Measurements from ENCODE around the gene PJA1. TPM values are rescaled to one million over a fixed set of nuclear protein-coding genes. Genes with fewer than 3 reads are reported as not detected.

PJA1 gene
- polyA plus RNA-seq (2013, experiment 1 of 2) = 43.3 TPM
- polyA plus RNA-seq (2013, experiment 2 of 2) = 50.7 TPM

- H3K4me1 ChIP-seq (ENCODE audit: insufficient read depth, low read length) = peaks cover 4% of the 10 kb centered on the region; the same call in 1 of the 2 replicates
- peak within 1 kb of the TSS; percentile 86 for H3K4me3 ChIP-seq (ENCODE audit: low read length)
- H3K36me3 ChIP-seq (ENCODE audit: insufficient read depth, low read length) = peaks cover 21% of the 10 kb centered on the region
- H3K27ac ChIP-seq (ENCODE audit: low read depth, low read length) = 0 out of 2 replicates have a peak within 1 kb of the TSS, but pooled peaks have one; percentile 49
- under 1% methylated on average over 47 of the region's 48 CpGs for WGBS
- H3K27me3 ChIP-seq (ENCODE audit: insufficient read depth, low read length) = no peaks in the 10 kb centered on the region
- no peaks in the 10 kb centered on the region for H3K9me3 ChIP-seq (ENCODE audit: insufficient read depth, low read depth, low read length)
- H3K9ac ChIP-seq (ENCODE audit: low read depth, low read length) = peak within 1 kb of the TSS; percentile 60
Observed at GRCh38 chrX:69165087-69165651, at the start of gene PJA1. TSS of gene PJA1 (minus strand) at chrX:69165453. CDS start at chrX:69163073, 2,380 bp downstream.

- WGBS = 91% methylated on average over 5 of the region's 5 CpGs
- no peaks in the 10 kb centered on the region for H3K9me3 ChIP-seq (ENCODE audit: insufficient read depth, low read depth, low read length)
- no peak overlapping the region for H3K4me3 ChIP-seq (ENCODE audit: low read length)
- H3K27ac ChIP-seq (ENCODE audit: low read depth, low read length) = no peak overlapping the region
- H3K4me1 ChIP-seq (ENCODE audit: insufficient read depth, low read length) = no peaks in the 10 kb centered on the region
- H3K36me3 ChIP-seq (ENCODE audit: insufficient read depth, low read length) = no peaks in the 10 kb centered on the region
- no peaks in the 10 kb centered on the region; the same call in 1 of the 2 replicates for H3K27me3 ChIP-seq (ENCODE audit: insufficient read depth, low read length)
- H3K9ac ChIP-seq (ENCODE audit: low read depth, low read length) = no peak overlapping the region
Observed at GRCh38 chrX:69214463-69214862, 49.2 kb upstream of the PJA1 start.

DNA sequence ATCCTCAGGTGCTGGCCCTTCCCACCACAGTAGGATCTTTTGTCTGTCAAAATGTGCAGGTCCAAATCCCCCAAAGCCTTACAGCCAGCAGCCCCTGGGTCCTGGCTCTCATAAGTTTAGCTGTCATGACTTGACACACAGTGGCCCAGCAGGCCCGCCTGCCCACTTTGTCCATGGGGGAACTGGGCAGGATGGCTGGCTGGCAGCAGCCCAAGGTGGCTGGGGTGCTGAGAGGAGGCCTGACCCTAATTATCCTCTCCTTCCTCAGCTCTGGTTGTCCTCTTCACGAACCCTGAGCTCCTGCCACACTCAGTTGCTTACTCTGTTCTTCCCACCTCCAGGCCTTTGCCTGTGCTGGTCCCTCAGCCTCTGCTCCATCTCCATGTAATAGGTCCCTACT, 46.4 kb upstream of the PJA1 start:
- 89% methylated on average over 2 of the region's 2 CpGs for WGBS
- H3K4me1 ChIP-seq (ENCODE audit: insufficient read depth, low read length) = no peaks in the 10 kb centered on the region
- no peaks in the 10 kb centered on the region for H3K27me3 ChIP-seq (ENCODE audit: insufficient read depth, low read length)
- no peak overlapping the region for H3K4me3 ChIP-seq (ENCODE audit: low read length)
- no peak overlapping the region for H3K27ac ChIP-seq (ENCODE audit: low read depth, low read length)
- no peak overlapping the region for H3K9ac ChIP-seq (ENCODE audit: low read depth, low read length)
- no peaks in the 10 kb centered on the region for H3K9me3 ChIP-seq (ENCODE audit: insufficient read depth, low read depth, low read length)
- H3K36me3 ChIP-seq (ENCODE audit: insufficient read depth, low read length) = no peaks in the 10 kb centered on the region

DNA sequence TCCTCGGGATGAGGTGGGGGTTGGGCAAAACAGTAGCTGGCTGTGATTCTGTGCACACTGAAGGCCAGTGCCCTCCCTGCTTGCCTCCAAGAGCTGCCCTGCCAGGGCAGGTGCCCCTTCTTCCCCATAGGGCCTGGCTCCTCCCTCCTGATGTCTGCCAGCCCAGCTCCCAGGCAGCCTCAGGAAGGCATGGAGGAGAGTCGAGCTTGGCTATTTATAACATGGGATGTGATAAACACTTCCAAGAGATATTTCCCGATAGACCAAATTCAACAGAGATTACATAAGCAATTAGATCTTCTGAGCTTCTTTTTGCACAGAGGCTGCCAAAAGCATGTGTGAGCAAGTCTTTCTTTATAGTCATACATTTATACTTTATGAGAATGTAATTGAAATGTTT, 45.3 kb upstream of the PJA1 start:
- no peaks in the 10 kb centered on the region for H3K27me3 ChIP-seq (ENCODE audit: insufficient read depth, low read length)
- 97% methylated on average over 3 of the region's 3 CpGs for WGBS

GRCh38 chrX:69207216-69207615, 42.0 kb upstream of the PJA1 start:
- Histone ChIP-seq H3K9ac (ENCODE audit: low read depth, low read length) (no peak overlapping the region), H3K4me3 (ENCODE audit: low read length) (no peak overlapping the region), H3K4me1 (ENCODE audit: insufficient read depth, low read length) (no peaks in the 10 kb centered on the region), H3K9me3 (ENCODE audit: insufficient read depth, low read depth, low read length) (no peaks in the 10 kb centered on the region), H3K27me3 (ENCODE audit: insufficient read depth, low read length) (no peaks in the 10 kb centered on the region), H3K36me3 (ENCODE audit: insufficient read depth, low read length) (no peaks in the 10 kb centered on the region), H3K27ac (ENCODE audit: low read depth, low read length) (no peak overlapping the region)
- WGBS = 90% methylated on average over 3 of the region's 3 CpGs

More for the DNA sequence above, 45.3 kb upstream of the PJA1 start:
- Histone ChIP-seq H3K27ac (ENCODE audit: low read depth, low read length) (no peak overlapping the region), H3K4me1 (ENCODE audit: insufficient read depth, low read length) (no peaks in the 10 kb centered on the region), H3K36me3 (ENCODE audit: insufficient read depth, low read length) (no peaks in the 10 kb centered on the region), H3K4me3 (ENCODE audit: low read length) (no peak overlapping the region), H3K9me3 (ENCODE audit: insufficient read depth, low read depth, low read length) (no peaks in the 10 kb centered on the region), H3K9ac (ENCODE audit: low read depth, low read length) (no peak overlapping the region)

DNA sequence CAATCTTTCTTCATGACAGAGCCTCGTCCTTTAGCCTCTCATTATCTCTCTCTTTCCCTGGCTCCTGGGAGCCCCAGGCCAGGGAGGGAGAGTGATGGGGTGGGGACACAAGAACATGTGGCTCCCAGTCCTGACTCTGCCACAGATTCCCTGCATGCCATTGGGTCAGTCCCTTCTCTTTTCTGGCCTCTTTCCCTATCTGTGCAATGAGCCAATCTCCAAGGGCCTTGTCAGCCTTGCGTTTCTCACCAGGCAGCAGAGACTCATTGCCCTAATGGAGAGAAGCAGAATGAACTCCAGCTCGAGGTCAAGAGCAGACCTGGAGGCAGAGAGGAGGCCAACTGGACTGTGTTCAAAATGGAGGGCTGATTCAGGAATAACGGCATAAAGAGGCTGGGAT, 38.4 kb upstream of the PJA1 start:
- H3K9me3 ChIP-seq (ENCODE audit: insufficient read depth, low read depth, low read length) = no peaks in the 10 kb centered on the region
- H3K27me3 ChIP-seq (ENCODE audit: insufficient read depth, low read length) = no peaks in the 10 kb centered on the region
- H3K36me3 ChIP-seq (ENCODE audit: insufficient read depth, low read length) = no peaks in the 10 kb centered on the region
- H3K9ac ChIP-seq (ENCODE audit: low read depth, low read length) = no peak overlapping the region
- no peaks in the 10 kb centered on the region for H3K4me1 ChIP-seq (ENCODE audit: insufficient read depth, low read length)
- H3K4me3 ChIP-seq (ENCODE audit: low read length) = no peak overlapping the region
- 93% methylated on average over 3 of the region's 4 CpGs for WGBS
- no peak overlapping the region for H3K27ac ChIP-seq (ENCODE audit: low read depth, low read length)

GRCh38 chrX:69197690-69198089, 32.4 kb upstream of the PJA1 start:
- Histone ChIP-seq H3K9ac (ENCODE audit: low read depth, low read length) (no peak overlapping the region), H3K9me3 (ENCODE audit: insufficient read depth, low read depth, low read length) (no peaks in the 10 kb centered on the region), H3K27me3 (ENCODE audit: insufficient read depth, low read length) (no peaks in the 10 kb centered on the region), H3K4me3 (ENCODE audit: low read length) (no peak overlapping the region), H3K27ac (ENCODE audit: low read depth, low read length) (no peak overlapping the region), H3K4me1 (ENCODE audit: insufficient read depth, low read length) (no peaks in the 10 kb centered on the region), H3K36me3 (ENCODE audit: insufficient read depth, low read length) (no peaks in the 10 kb centered on the region)
- WGBS = 55% methylated on average over 1 of the region's 1 CpG

- Histone ChIP-seq H3K4me3 (ENCODE audit: low read length) (no peak overlapping the region), H3K36me3 (ENCODE audit: insufficient read depth, low read length) (no peaks in the 10 kb centered on the region), H3K4me1 (ENCODE audit: insufficient read depth, low read length) (no peaks in the 10 kb centered on the region), H3K9ac (ENCODE audit: low read depth, low read length) (no peak overlapping the region), H3K27me3 (ENCODE audit: insufficient read depth, low read length) (no peaks in the 10 kb centered on the region), H3K27ac (ENCODE audit: low read depth, low read length) (no peak overlapping the region), H3K9me3 (ENCODE audit: insufficient read depth, low read depth, low read length) (no peaks in the 10 kb centered on the region)
- 83% methylated on average over 3 of the region's 3 CpGs for WGBS
Observed at GRCh38 chrX:69196666-69197065, 31.4 kb upstream of the PJA1 start.

DNA sequence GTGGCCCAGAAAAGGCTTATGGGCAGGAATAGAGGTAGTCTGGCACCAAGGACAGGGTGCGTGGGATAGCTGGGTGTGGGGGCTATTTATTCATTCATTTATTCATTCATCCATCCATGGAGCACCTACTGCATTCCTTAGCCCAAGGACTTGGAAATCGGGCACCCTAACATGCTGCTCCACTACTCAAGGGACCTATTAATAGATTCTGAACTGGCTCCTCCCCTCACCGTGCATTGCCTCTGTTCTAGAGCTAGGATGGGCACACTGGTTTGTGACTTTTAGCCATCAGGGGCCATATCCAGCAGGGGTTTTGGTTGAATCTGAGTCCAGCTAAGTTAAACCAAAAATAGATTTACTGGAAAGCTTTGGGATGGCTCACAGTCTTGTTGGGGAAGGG, 30.6 kb upstream of the PJA1 start:
- no peaks in the 10 kb centered on the region for H3K27me3 ChIP-seq (ENCODE audit: insufficient read depth, low read length)

GRCh38 chrX:69195192-69195591, 29.9 kb upstream of the PJA1 start:
- 87% methylated on average over 9 of the region's 10 CpGs for WGBS
- H3K4me3 ChIP-seq (ENCODE audit: low read length) = no peak overlapping the region
- no peaks in the 10 kb centered on the region for H3K36me3 ChIP-seq (ENCODE audit: insufficient read depth, low read length)
- H3K9ac ChIP-seq (ENCODE audit: low read depth, low read length) = no peak overlapping the region
- H3K9me3 ChIP-seq (ENCODE audit: insufficient read depth, low read depth, low read length) = no peaks in the 10 kb centered on the region
- no peak overlapping the region for H3K27ac ChIP-seq (ENCODE audit: low read depth, low read length)
- H3K27me3 ChIP-seq (ENCODE audit: insufficient read depth, low read length) = no peaks in the 10 kb centered on the region
- H3K4me1 ChIP-seq (ENCODE audit: insufficient read depth, low read length) = no peaks in the 10 kb centered on the region

More for the DNA sequence above, 30.6 kb upstream of the PJA1 start:
- H3K27ac ChIP-seq (ENCODE audit: low read depth, low read length) = no peak overlapping the region
- H3K9me3 ChIP-seq (ENCODE audit: insufficient read depth, low read depth, low read length) = no peaks in the 10 kb centered on the region
- no peak overlapping the region for H3K4me3 ChIP-seq (ENCODE audit: low read length)
- H3K9ac ChIP-seq (ENCODE audit: low read depth, low read length) = no peak overlapping the region
- H3K36me3 ChIP-seq (ENCODE audit: insufficient read depth, low read length) = no peaks in the 10 kb centered on the region
- H3K4me1 ChIP-seq (ENCODE audit: insufficient read depth, low read length) = no peaks in the 10 kb centered on the region
- 90% methylated on average over 2 of the region's 3 CpGs for WGBS

- H3K36me3 ChIP-seq (ENCODE audit: insufficient read depth, low read length) = no peaks in the 10 kb centered on the region
- H3K27me3 ChIP-seq (ENCODE audit: insufficient read depth, low read length) = no peaks in the 10 kb centered on the region
- no peaks in the 10 kb centered on the region for H3K9me3 ChIP-seq (ENCODE audit: insufficient read depth, low read depth, low read length)
- H3K4me3 ChIP-seq (ENCODE audit: low read length) = no peak overlapping the region
- H3K4me1 ChIP-seq (ENCODE audit: insufficient read depth, low read length) = no peaks in the 10 kb centered on the region
- no peak overlapping the region for H3K9ac ChIP-seq (ENCODE audit: low read depth, low read length)
- no peak overlapping the region for H3K27ac ChIP-seq (ENCODE audit: low read depth, low read length)
- WGBS = 67% methylated on average over 1 of the region's 2 CpGs
Observed at GRCh38 chrX:69192603-69193002, 27.4 kb upstream of the PJA1 start.

Data from HUES64 (cell line).